ENCODE results near the gene MATN1. TPM values are rescaled to one million over a fixed set of nuclear protein-coding genes. Genes with fewer than 3 reads are reported as not detected.

The MATN1 gene
- total RNA-seq, 1 experiment from 2014 or later = 0.47 TPM

- CTCF ChIA-PET = interaction anchor here (0.7 to 4.3 kb wide), 2 partner anchors 11 to 181 kb away, joined by 3 to 33 read pairs; no protein-coding TSS in a partner anchor
- H3K4me1 Mint-ChIP-seq (ENCODE audit: insufficient read depth, unreplicated experiment) = no peaks in the 10 kb centered on the region
- POLR2A ChIA-PET = interaction anchor here (0.7 to 1.5 kb wide), 2 partner anchors 13 to 48 kb away, joined by 3 read pairs; no protein-coding TSS in a partner anchor
- BruUV-seq (replicated peaks) = no TSS peak
- H3K4me3 Mint-ChIP-seq (ENCODE audit: unreplicated experiment) = no peak overlapping the region
- no peak overlapping the region for H3K27ac Mint-ChIP-seq (ENCODE audit: low read depth, unreplicated experiment)
- H3K27me3 Mint-ChIP-seq (ENCODE audit: insufficient read depth, unreplicated experiment) = no peaks in the 10 kb centered on the region
- no peak for DNase-seq (ENCODE audit: unreplicated experiment)
- H3K36me3 Mint-ChIP-seq (ENCODE audit: insufficient read depth, unreplicated experiment) = peaks cover 18% of the 10 kb centered on the region
- TF ChIP-seq CTCF (IDR thresholded peaks at IDR 0.05; ENCODE audit: unreplicated experiment) = no peak
- H3K9me3 Mint-ChIP-seq (ENCODE audit: unreplicated experiment) = no peaks in the 10 kb centered on the region
- intact Hi-C loops (cut with micrococcal nuclease) = no loop called here
These were observed 7.9 kb upstream of the MATN1 start for GRCh38 chr1:30731109-30731805.

DNA sequence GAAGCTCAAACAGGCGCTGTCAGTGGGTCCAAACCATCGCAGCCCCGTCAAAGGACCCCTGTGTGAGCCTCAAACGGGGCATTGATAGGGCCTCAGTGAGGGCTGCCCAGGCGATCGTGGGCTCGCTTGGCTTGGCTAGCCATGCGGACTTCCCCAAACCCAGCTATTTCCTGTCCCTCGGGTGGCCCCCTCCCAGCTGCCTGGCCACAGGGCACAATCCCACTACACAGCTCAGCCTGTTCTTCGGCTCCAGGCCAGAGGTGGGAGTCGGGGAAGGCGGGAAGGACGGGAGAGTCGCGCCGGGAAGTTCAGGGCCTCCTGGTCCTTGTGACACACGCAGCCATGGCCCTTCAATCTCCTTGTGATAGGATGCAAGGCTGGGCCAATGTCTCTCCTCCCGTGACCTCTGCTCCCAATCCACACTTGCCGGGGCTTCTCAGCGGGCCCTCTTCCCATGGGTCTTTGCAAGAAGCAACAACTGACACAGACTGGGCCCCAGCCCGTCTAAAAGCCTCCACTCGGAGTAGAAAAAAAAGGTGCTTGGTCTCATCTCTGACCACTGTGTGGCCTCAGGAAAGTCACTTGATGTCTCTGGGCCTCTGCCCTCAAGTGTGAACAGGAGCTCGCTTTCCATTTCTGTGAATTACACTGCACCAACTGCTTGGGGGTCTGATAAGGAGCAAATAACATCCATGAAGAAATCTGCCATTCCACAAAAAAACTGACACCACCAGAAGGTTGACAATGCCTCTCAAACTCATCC is 7.1 kb upstream of the MATN1 start:
- H3K27me3 Mint-ChIP-seq (ENCODE audit: insufficient read depth, unreplicated experiment) = no peaks in the 10 kb centered on the region
- DNase-seq (ENCODE audit: unreplicated experiment) = no peak
- ChIA-PET POLR2A (interaction anchor here (0.7 to 1.5 kb wide), 3 partner anchors 8 to 48 kb away, joined by 3 read pairs; no protein-coding TSS in a partner anchor), CTCF (interaction anchor here (0.7 to 12.8 kb wide), 5 partner anchors 11 to 181 kb away, joined by 3 to 198 read pairs (median 4); no protein-coding TSS in a partner anchor)
- peaks cover 25% of the 10 kb centered on the region for H3K36me3 Mint-ChIP-seq (ENCODE audit: insufficient read depth, unreplicated experiment)
- no TSS peak for BruUV-seq (replicated peaks)
- H3K9me3 Mint-ChIP-seq (ENCODE audit: unreplicated experiment) = no peaks in the 10 kb centered on the region
- no peak overlapping the region for H3K4me3 Mint-ChIP-seq (ENCODE audit: unreplicated experiment)
- TF ChIP-seq CTCF (IDR thresholded peaks at IDR 0.05; ENCODE audit: unreplicated experiment) = no peak
- H3K27ac Mint-ChIP-seq (ENCODE audit: low read depth, unreplicated experiment) = no peak overlapping the region
- intact Hi-C loops (cut with micrococcal nuclease) = no loop called here
- no peaks in the 10 kb centered on the region for H3K4me1 Mint-ChIP-seq (ENCODE audit: insufficient read depth, unreplicated experiment)

DNA sequence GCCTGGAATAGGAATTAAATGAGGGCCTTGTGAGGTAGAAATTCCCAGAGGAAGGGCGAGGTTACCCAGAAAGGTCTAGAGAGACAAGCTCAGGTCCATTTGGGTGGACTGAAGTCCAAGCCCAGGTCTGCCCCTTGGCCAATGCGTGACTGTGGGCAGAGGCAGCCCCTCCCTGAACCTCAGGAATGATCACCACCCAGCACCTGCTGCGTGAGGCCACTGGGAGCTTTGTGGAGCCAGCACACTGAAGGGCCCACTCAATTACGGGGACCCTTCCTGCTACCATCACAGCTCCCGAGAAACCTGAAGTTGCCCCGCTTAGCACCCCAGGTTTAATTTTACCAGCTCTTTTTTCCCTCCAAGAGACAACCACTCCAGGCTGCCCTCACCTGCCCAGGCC is 6.5 kb upstream of the MATN1 start:
- no peak for DNase-seq (ENCODE audit: unreplicated experiment)
- no peak for TF ChIP-seq CTCF (IDR thresholded peaks at IDR 0.05; ENCODE audit: unreplicated experiment)
- BruUV-seq (replicated peaks) = no TSS peak
- Mint-ChIP-seq H3K4me3 (ENCODE audit: unreplicated experiment) (no peak overlapping the region), H3K9me3 (ENCODE audit: unreplicated experiment) (no peaks in the 10 kb centered on the region), H3K27me3 (ENCODE audit: insufficient read depth, unreplicated experiment) (no peaks in the 10 kb centered on the region), H3K36me3 (ENCODE audit: insufficient read depth, unreplicated experiment) (peaks cover 29% of the 10 kb centered on the region), H3K27ac (ENCODE audit: low read depth, unreplicated experiment) (no peak overlapping the region), H3K4me1 (ENCODE audit: insufficient read depth, unreplicated experiment) (no peaks in the 10 kb centered on the region)
- intact Hi-C loops (cut with micrococcal nuclease) = no loop called here
- CTCF ChIA-PET = interaction anchor here (1.0 to 12.8 kb wide), 4 partner anchors 10 to 181 kb away, joined by 4 to 198 read pairs (median 18); no protein-coding TSS in a partner anchor
- POLR2A ChIA-PET = interaction anchor here (1.5 kb wide), 2 partner anchors 9 to 49 kb away, joined by 3 read pairs; no protein-coding TSS in a partner anchor
